Body of pancreas (tissue), 4 donors: ENCODE data around the gene CARD14. TPM values are rescaled to one million over a fixed set of nuclear protein-coding genes. Genes with fewer than 3 reads are reported as not detected.
A peak's percentile ranks its signal among the peaks of the same experiment; 100 is the strongest.

Source experiments
- ATAC-seq: fragments of 150-250 bp; one replicate; pipeline ENCODE4 v1.9.1; 2016
- DNase-seq, 4 donors: peaks; one replicate each; pipeline ENCODE4 v3.0.0-alpha.2; 2019
- H3K27ac ChIP-seq, 4 donors: fragments of 200-600 bp; sonication (generic); 1 replicate in 3 of 4; 2 replicates in 1 of 4; pipeline versions ENCODE4 v1.5.1 to v1.6.1; 2016 to 2019; ENCODE audit warnings: mild to moderate bottlenecking in 1 of 4, mixed read lengths in 1 of 4, moderate library complexity in 1 of 4
- H3K27me3 ChIP-seq, 2 donors: fragments of 200-600 bp; sonication (generic); one replicate each; pipeline ENCODE4 v1.6.0; 2016; ENCODE audit warnings: mild to moderate bottlenecking in 1 of 2
- H3K36me3 ChIP-seq, 2 donors: fragments of 200-600 bp; sonication (generic); replicated peaks in 1 of 2; 2 replicates each; pipeline ENCODE4 v1.5.1; 2016; ENCODE audit warnings: low read depth in 2 of 2; ENCODE audit not compliant: insufficient read depth in 1 of 2
- H3K4me1 ChIP-seq: fragments of 200-600 bp; sonication (generic); one replicate; pipeline ENCODE4 v1.6.0; 2016
- H3K4me3 ChIP-seq, 2 donors: fragments of 200-600 bp; sonication (generic); 1 replicate in 1 of 2; 2 replicates in 1 of 2; pipeline ENCODE4 v1.5.1; 2016 to 2019
- H3K9me3 ChIP-seq, 3 donors: fragments of 200-600 bp; sonication (generic); 1 replicate in 2 of 3; 2 replicates in 1 of 3; pipeline ENCODE4 v1.5.1; 2016
- CTCF ChIP-seq, 7 experiments: fragments of 450-650 bp in 4 of 7; fragments of 200-600 bp in 3 of 7; sonication (generic) in 3 of 7; IDR thresholded peaks; one replicate each; pipeline ENCODE4 v1.5.1; 2016 to 2019; ENCODE audit warnings: antibody characterized with exemption in 7 of 7
- POLR2A ChIP-seq, 3 donors: fragments of 450-650 bp; IDR thresholded peaks; one replicate each; pipeline ENCODE4 v1.6.1; 2016; ENCODE audit warnings: antibody characterized with exemption in 3 of 3, mild to moderate bottlenecking in 2 of 3
- WGBS, 2 donors: methylation state at CpG; one replicate each; pipeline ENCODE4 v1.1.5; 2017; 5-methylcytosine and 5-hydroxymethylcytosine counted together
- intact Hi-C: fragments of 100-400 bp; cut with DNase I; formaldehyde crosslinking; loops from one replicate; pipeline ENCODE4 v1.15.1; 2023
- total RNA-seq, 2 donors: library from RNA; depleted of rRNA; stranded (reverse); fragments of >200 nt; gene quantifications; one replicate each; pipeline ENCODE4 v1.1.0, GENCODE V29; 2016

Gene CARD14
- total RNA-seq, 2 donors from 2014 or later: not detected

- peaks cover 32% of the 10 kb centered on the region for H3K4me1 ChIP-seq
- DNase-seq (no peak), ATAC-seq (peak; percentile 8)
- H3K9me3 ChIP-seq: no peaks in the 10 kb centered on the region
- intact Hi-C loops: no loop called here
- H3K4me3 ChIP-seq: peak overlapping the region; percentile 88 to 94
- H3K27me3 ChIP-seq: no peaks in the 10 kb centered on the region
- H3K36me3 ChIP-seq: no peaks in the 10 kb centered on the region
- TF ChIP-seq CTCF (IDR thresholded peaks at IDR 0.05) (no peak), POLR2A (IDR thresholded peaks at IDR 0.05) (peak in 1 of 3 donors; percentile 36)
- WGBS, 2 donors: 0 to 8% methylated on average over 5 of the region's 5 CpGs
- peak overlapping the region; percentile 53 to 89 (median 84) for H3K27ac ChIP-seq
These were observed 49.9 kb downstream of the CARD14 start for GRCh38 chr17:80219763-80220053.

- peak; percentile 83 to 89 (median 87) for DNase-seq
- Histone ChIP-seq H3K27me3 (no peaks in the 10 kb centered on the region), H3K4me1 (peaks cover 32% of the 10 kb centered on the region), H3K27ac (peak within 1 kb of the TSS; percentile 53 to 89 (median 84)), H3K9me3 (no peaks in the 10 kb centered on the region), H3K4me3 (peak within 1 kb of the TSS; percentile 88 to 94), H3K36me3 (no peaks in the 10 kb centered on the region)
- peak; percentile 87 for ATAC-seq
- peak; percentile 37 to 62 (median 54) for TF ChIP-seq POLR2A (IDR thresholded peaks at IDR 0.05)
- TF ChIP-seq CTCF (IDR thresholded peaks at IDR 0.05): no peak
- WGBS, 2 donors: 0 to 1% methylated on average over 3 to 77 of the region's 77 CpGs
- intact Hi-C loops: no loop called here
These were observed 50.4 kb downstream of the CARD14 start, which contains the start of the genes SGSH and SLC26A11 for GRCh38 chr17:80220054-80220735. TSS of gene SGSH (minus strand) at chr17:80220333. CDS start at chr17:80220313, 20 bp downstream. TSS of gene SLC26A11 (plus strand) at chr17:80220427. CDS start at chr17:80221561, 1,134 bp downstream.

- Histone ChIP-seq H3K27me3 (no peaks in the 10 kb centered on the region), H3K4me1 (peaks cover 32% of the 10 kb centered on the region), H3K27ac (peak overlapping the region; percentile 53 to 89 (median 84)), H3K36me3 (no peaks in the 10 kb centered on the region), H3K4me3 (peak overlapping the region; percentile 88 to 94), H3K9me3 (no peaks in the 10 kb centered on the region)
- TF ChIP-seq CTCF (IDR thresholded peaks at IDR 0.05): no peak
- no peak for TF ChIP-seq POLR2A (IDR thresholded peaks at IDR 0.05)
- WGBS, 2 donors: 3 to 9% methylated on average over 7 to 38 of the region's 41 CpGs
- intact Hi-C loops: no loop called here
- peak; percentile 31 for ATAC-seq
- peak; percentile 20 to 38 (median 30) for DNase-seq
These were observed 50.9 kb downstream of the CARD14 start for GRCh38 chr17:80220736-80221215.

- H3K27ac ChIP-seq: no peak overlapping the region
- no peaks in the 10 kb centered on the region for H3K9me3 ChIP-seq
- TF ChIP-seq CTCF (IDR thresholded peaks at IDR 0.05) (no peak), POLR2A (IDR thresholded peaks at IDR 0.05) (no peak)
- no peaks in the 10 kb centered on the region for H3K27me3 ChIP-seq
- DNase-seq (no peak), ATAC-seq (no peak)
- H3K36me3 ChIP-seq: no peaks in the 10 kb centered on the region
- H3K4me3 ChIP-seq: no peak overlapping the region
- intact Hi-C loops: no loop called here
- WGBS, 2 donors: 82 to 91% methylated on average over 15 to 28 of the region's 29 CpGs
- H3K4me1 ChIP-seq: peaks cover 32% of the 10 kb centered on the region
These were observed 51.7 kb downstream of the CARD14 start for GRCh38 chr17:80221351-80222105.
